ENCODE results near the gene SPIB. TPM values are rescaled to one million over a fixed set of nuclear protein-coding genes. Genes with fewer than 3 reads are reported as not detected.
"Not testable (repeated sequence)": the region's sequence is repeated elsewhere in the genome, so short reads cannot be mapped to it uniquely, and the experiment has no call there.

Gene SPIB
- polyA plus RNA-seq, 1 donor (not counting 4 experiments of a cell fraction or from before 2014, with no cell fraction given) = not detected

DNA sequence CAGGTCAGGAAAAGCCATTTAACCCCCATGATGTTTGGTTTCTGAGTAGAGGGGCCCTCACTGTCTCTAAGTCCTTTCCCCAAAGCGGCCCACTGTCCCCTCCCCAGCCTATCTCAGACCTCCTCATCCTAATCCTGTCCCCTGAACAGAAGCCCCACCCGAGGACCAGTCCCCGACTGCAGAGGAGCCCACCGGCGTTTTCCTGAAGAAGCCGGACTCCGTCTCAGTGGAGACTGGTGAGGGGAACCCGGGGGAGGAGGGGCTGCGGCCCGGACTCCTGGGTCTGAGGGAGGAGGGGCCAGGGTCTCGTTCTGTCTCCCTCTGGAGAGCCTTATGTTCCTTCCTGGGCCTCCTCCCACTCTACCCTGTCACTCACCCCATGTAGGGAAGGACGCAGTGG lies 16.9 kb downstream of the SPIB start:
- Histone ChIP-seq H3K4me2 (ENCODE audit: control insufficient read depth, extremely low read depth, insufficient read depth, low read depth, low read length) (no peak overlapping the region), H2AFZ (ENCODE audit: control insufficient read depth, low read length) (no peak overlapping the region), H3K36me3 (ENCODE audit: control insufficient read depth in 2 of 2, extremely low read depth in 1 of 2, insufficient read depth in 2 of 2, low read length in 2 of 2) (no peaks in the 10 kb centered on the region), H3K79me2 (ENCODE audit: control insufficient read depth, insufficient read depth, low read length) (no peaks in the 10 kb centered on the region), H3K9me1 (ENCODE audit: control insufficient read depth, extremely low read depth, insufficient read depth, low read length) (no peaks in the 10 kb centered on the region), H4K20me1 (ENCODE audit: control insufficient read depth, extremely low read depth, insufficient read depth, low read length) (no peaks in the 10 kb centered on the region), H3K4me3 (ENCODE audit: control insufficient read depth in 2 of 3, extremely low read depth in 1 of 3, insufficient read depth in 2 of 3, low read depth in 1 of 3, low read length in 3 of 3) (no peak overlapping the region), H3K9ac (ENCODE audit: control insufficient read depth, extremely low read depth, insufficient read depth, low read length) (no peak overlapping the region), H3K27me3 (ENCODE audit: control insufficient read depth, extremely low read depth, insufficient read depth, low read length) (peaks cover 14% of the 10 kb centered on the region), H3K4me1 (ENCODE audit: control insufficient read depth, extremely low read depth, insufficient read depth, low read length) (peaks cover 9% of the 10 kb centered on the region), H3K27ac (ENCODE audit: control insufficient read depth, insufficient read depth, low read length) (no peak overlapping the region), H3K9me3 (ENCODE audit: control insufficient read depth, low read depth, low read length) (no peaks in the 10 kb centered on the region)
- DNase-seq (ENCODE audit: low read depth, low spot score) = no peak
- TF ChIP-seq, protein P1, sequence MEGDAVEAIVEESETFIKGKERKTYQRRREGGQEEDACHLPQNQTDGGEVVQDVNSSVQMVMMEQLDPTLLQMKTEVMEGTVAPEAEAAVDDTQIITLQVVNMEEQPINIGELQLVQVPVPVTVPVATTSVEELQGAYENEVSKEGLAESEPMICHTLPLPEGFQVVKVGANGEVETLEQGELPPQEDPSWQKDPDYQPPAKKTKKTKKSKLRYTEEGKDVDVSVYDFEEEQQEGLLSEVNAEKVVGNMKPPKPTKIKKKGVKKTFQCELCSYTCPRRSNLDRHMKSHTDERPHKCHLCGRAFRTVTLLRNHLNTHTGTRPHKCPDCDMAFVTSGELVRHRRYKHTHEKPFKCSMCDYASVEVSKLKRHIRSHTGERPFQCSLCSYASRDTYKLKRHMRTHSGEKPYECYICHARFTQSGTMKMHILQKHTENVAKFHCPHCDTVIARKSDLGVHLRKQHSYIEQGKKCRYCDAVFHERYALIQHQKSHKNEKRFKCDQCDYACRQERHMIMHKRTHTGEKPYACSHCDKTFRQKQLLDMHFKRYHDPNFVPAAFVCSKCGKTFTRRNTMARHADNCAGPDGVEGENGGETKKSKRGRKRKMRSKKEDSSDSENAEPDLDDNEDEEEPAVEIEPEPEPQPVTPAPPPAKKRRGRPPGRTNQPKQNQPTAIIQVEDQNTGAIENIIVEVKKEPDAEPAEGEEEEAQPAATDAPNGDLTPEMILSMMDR (optimal IDR thresholded peaks at IDR 0.05 in 1 of 3, IDR thresholded peaks at IDR 0.05 in 1 of 3, conservative IDR thresholded peaks at IDR 0.05 in 1 of 3; ENCODE audit: extremely low read depth in 1 of 3, insufficient read depth in 2 of 3, low read length in 3 of 3) = no peak
- no peak for TF ChIP-seq EZH2 (IDR thresholded peaks at IDR 0.05; ENCODE audit: low read length)
- dilution Hi-C loops (cut with MboI; ENCODE audit: extremely low pct_ligation_motif_present, low sequenced_read_pairs) = no loop called here
- FAIRE-seq = no peak

DNA sequence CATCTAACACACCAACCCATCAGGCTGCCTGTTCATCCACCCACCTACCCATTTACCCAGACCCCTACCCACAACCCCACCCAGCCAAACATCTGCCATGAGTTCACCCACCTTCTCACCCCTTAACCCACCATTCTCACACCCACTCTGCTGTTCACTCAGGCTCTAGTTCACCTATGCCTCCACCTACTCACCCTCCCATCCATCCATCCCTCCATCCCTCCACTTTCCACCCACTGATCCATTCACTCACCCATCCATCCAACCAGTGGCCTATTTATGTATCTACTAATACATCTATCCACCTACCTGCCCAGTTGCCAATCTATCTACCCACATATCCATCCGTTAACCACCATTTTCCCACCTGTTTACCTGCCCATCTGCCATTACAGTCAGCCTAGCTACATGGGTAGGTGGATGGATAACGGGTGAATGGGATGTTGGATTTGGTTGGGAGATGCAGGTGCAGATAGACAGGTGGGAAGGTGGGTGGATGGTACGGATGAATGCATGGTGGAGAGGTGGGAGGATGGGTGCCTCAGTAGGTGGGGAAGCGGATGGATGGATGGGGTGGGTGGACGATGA lies 19.2 kb downstream of the SPIB start:
- H3K79me2 ChIP-seq (ENCODE audit: control insufficient read depth, insufficient read depth, low read length) = no peaks in the 10 kb centered on the region
- dilution Hi-C loops (cut with MboI; ENCODE audit: extremely low pct_ligation_motif_present, low sequenced_read_pairs) = no loop called here
- no peak for FAIRE-seq

DNA sequence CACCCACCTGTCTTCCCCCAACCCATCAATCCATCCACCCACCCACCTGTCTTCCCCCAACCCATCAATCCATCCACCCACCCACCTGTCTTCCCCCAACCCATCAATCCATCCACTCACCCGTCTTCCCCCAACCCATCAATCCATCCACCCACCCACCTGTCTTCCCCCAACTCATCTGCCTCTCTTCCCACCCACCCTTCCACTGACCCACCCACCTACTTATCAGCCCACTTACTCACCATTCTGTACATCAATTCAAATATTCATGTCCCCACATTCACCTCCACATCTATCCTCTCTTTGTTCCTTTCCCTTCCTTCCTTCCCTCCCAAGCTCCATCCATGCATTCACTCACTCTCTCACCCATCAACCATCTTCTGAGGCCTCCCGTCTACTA lies 20.4 kb downstream of the SPIB start:
- dilution Hi-C loops (cut with MboI; ENCODE audit: extremely low pct_ligation_motif_present, low sequenced_read_pairs); H3K27ac ChIP-seq (ENCODE audit: control insufficient read depth, insufficient read depth, low read length); H3K9me1 ChIP-seq (ENCODE audit: control insufficient read depth, extremely low read depth, insufficient read depth, low read length); FAIRE-seq; H3K9ac ChIP-seq (ENCODE audit: control insufficient read depth, extremely low read depth, insufficient read depth, low read length); H3K4me2 ChIP-seq (ENCODE audit: control insufficient read depth, extremely low read depth, insufficient read depth, low read depth, low read length); H2AFZ ChIP-seq (ENCODE audit: control insufficient read depth, low read length); DNase-seq (ENCODE audit: low read depth, low spot score); H3K27me3 ChIP-seq (ENCODE audit: control insufficient read depth, extremely low read depth, insufficient read depth, low read length); H3K79me2 ChIP-seq (ENCODE audit: control insufficient read depth, insufficient read depth, low read length); H3K4me1 ChIP-seq (ENCODE audit: control insufficient read depth, extremely low read depth, insufficient read depth, low read length); H4K20me1 ChIP-seq (ENCODE audit: control insufficient read depth, extremely low read depth, insufficient read depth, low read length); H3K4me3 ChIP-seq (ENCODE audit: control insufficient read depth in 2 of 3, extremely low read depth in 1 of 3, insufficient read depth in 2 of 3, low read depth in 1 of 3, low read length in 3 of 3); H3K36me3 ChIP-seq (ENCODE audit: control insufficient read depth in 2 of 2, extremely low read depth in 1 of 2, insufficient read depth in 2 of 2, low read length in 2 of 2); H3K9me3 ChIP-seq (ENCODE audit: control insufficient read depth, low read depth, low read length): not testable (repeated sequence)

More for the DNA sequence above, 19.2 kb downstream of the SPIB start:
- Histone ChIP-seq H3K9me3 (ENCODE audit: control insufficient read depth, low read depth, low read length) (no peaks in the 10 kb centered on the region), H3K9me1 (ENCODE audit: control insufficient read depth, extremely low read depth, insufficient read depth, low read length) (no peaks in the 10 kb centered on the region), H3K36me3 (ENCODE audit: control insufficient read depth in 2 of 2, extremely low read depth in 1 of 2, insufficient read depth in 2 of 2, low read length in 2 of 2) (no peaks in the 10 kb centered on the region), H3K27ac (ENCODE audit: control insufficient read depth, insufficient read depth, low read length) (no peak overlapping the region), H3K4me1 (ENCODE audit: control insufficient read depth, extremely low read depth, insufficient read depth, low read length) (no peaks in the 10 kb centered on the region), H3K27me3 (ENCODE audit: control insufficient read depth, extremely low read depth, insufficient read depth, low read length) (peaks cover 6% of the 10 kb centered on the region), H4K20me1 (ENCODE audit: control insufficient read depth, extremely low read depth, insufficient read depth, low read length) (no peaks in the 10 kb centered on the region), H3K4me3 (ENCODE audit: control insufficient read depth in 2 of 3, extremely low read depth in 1 of 3, insufficient read depth in 2 of 3, low read depth in 1 of 3, low read length in 3 of 3) (no peak overlapping the region), H2AFZ (ENCODE audit: control insufficient read depth, low read length) (no peak overlapping the region), H3K9ac (ENCODE audit: control insufficient read depth, extremely low read depth, insufficient read depth, low read length) (no peak overlapping the region), H3K4me2 (ENCODE audit: control insufficient read depth, extremely low read depth, insufficient read depth, low read depth, low read length) (no peak overlapping the region)
- no peak for DNase-seq (ENCODE audit: low read depth, low spot score)
- no peak for TF ChIP-seq EZH2 (IDR thresholded peaks at IDR 0.05; ENCODE audit: low read length)
- TF ChIP-seq, protein P1 (optimal IDR thresholded peaks at IDR 0.05 in 1 of 3, IDR thresholded peaks at IDR 0.05 in 1 of 3, conservative IDR thresholded peaks at IDR 0.05 in 1 of 3; ENCODE audit: extremely low read depth in 1 of 3, insufficient read depth in 2 of 3, low read length in 3 of 3) = no peak
